Measurements from ENCODE around the gene DEFB132. TPM values are rescaled to one million over a fixed set of nuclear protein-coding genes. Genes with fewer than 3 reads are reported as not detected.

DEFB132 gene
- total RNA-seq, 1 experiment from 2014 or later = not detected

- DNase-seq (ENCODE audit: low read depth in 1 of 2, low spot score in 2 of 2) = peak; percentile 84 to 97
- peak within 1 kb of the TSS; percentile 97 for H3K27ac ChIP-seq
- H3K4me3 ChIP-seq = peak within 1 kb of the TSS; percentile 98
- no peaks in the 10 kb centered on the region for H3K27me3 ChIP-seq (replicated peaks)
- H3K4me1 ChIP-seq (replicated peaks) = peaks cover 33% of the 10 kb centered on the region
- H3K36me3 ChIP-seq = peaks cover 35% of the 10 kb centered on the region
- H3K9me3 ChIP-seq (replicated peaks) = peaks cover 3% of the 10 kb centered on the region; the same call in 1 of the 2 replicates
Observed at GRCh38 chr20:297098-297924, 39.8 kb downstream of the DEFB132 start, which contains the start of gene ZCCHC3. ZCCHC3 (plus strand) TSS chr20:297570; CDS start chr20:297587, 17 bp downstream.

- peaks cover 31% of the 10 kb centered on the region for H3K4me1 ChIP-seq (replicated peaks)
- peaks cover 3% of the 10 kb centered on the region; the same call in 1 of the 2 replicates for H3K9me3 ChIP-seq (replicated peaks)
- H3K27me3 ChIP-seq (replicated peaks) = no peaks in the 10 kb centered on the region
- H3K36me3 ChIP-seq = peaks cover 36% of the 10 kb centered on the region
- DNase-seq (ENCODE audit: low read depth in 1 of 2, low spot score in 2 of 2) = peak; percentile 72 to 73
- H3K4me3 ChIP-seq = peak overlapping the region; percentile 98
- peak overlapping the region; percentile 97 for H3K27ac ChIP-seq
Observed at GRCh38 chr20:297925-298775, 40.6 kb downstream of the DEFB132 start.

- H3K27me3 ChIP-seq (replicated peaks) = no peaks in the 10 kb centered on the region
- no peak overlapping the region for H3K27ac ChIP-seq
Observed at GRCh38 chr20:298776-299391, 41.4 kb downstream of the DEFB132 start.

GRCh38 chr20:300345-300990, 42.9 kb downstream of the DEFB132 start:
- H3K27ac ChIP-seq = no peak overlapping the region
- H3K27me3 ChIP-seq (replicated peaks) = no peaks in the 10 kb centered on the region
- H3K36me3 ChIP-seq = peaks cover 36% of the 10 kb centered on the region
- peaks cover 3% of the 10 kb centered on the region; the same call in 1 of the 2 replicates for H3K9me3 ChIP-seq (replicated peaks)
- peaks cover 31% of the 10 kb centered on the region for H3K4me1 ChIP-seq (replicated peaks)
- no peak for DNase-seq (ENCODE audit: low read depth in 1 of 2, low spot score in 2 of 2)
- H3K4me3 ChIP-seq = no peak overlapping the region

More at GRCh38 chr20:298776-299391, 41.4 kb downstream of the DEFB132 start:
- Histone ChIP-seq H3K9me3 (replicated peaks) (peaks cover 3% of the 10 kb centered on the region; the same call in 1 of the 2 replicates), H3K36me3 (peaks cover 36% of the 10 kb centered on the region), H3K4me1 (replicated peaks) (peaks cover 31% of the 10 kb centered on the region), H3K4me3 (peak overlapping the region; percentile 98)
- DNase-seq (ENCODE audit: low read depth in 1 of 2, low spot score in 2 of 2) = no peak

- Histone ChIP-seq H3K36me3 (peaks cover 36% of the 10 kb centered on the region), H3K4me1 (replicated peaks) (peaks cover 23% of the 10 kb centered on the region), H3K9me3 (replicated peaks) (peaks cover 3% of the 10 kb centered on the region; the same call in 1 of the 2 replicates), H3K4me3 (no peak overlapping the region), H3K27ac (no peak overlapping the region), H3K27me3 (replicated peaks) (no peaks in the 10 kb centered on the region)
- DNase-seq (ENCODE audit: low read depth in 1 of 2, low spot score in 2 of 2) = no peak
Observed at GRCh38 chr20:301886-302848, 44.6 kb downstream of the DEFB132 start.

GRCh38 chr20:305745-306144, 48.2 kb downstream of the DEFB132 start:
- H3K27ac ChIP-seq = no peak overlapping the region
- H3K27me3 ChIP-seq (replicated peaks) = no peaks in the 10 kb centered on the region
- peaks cover 19% of the 10 kb centered on the region for H3K4me1 ChIP-seq (replicated peaks)
- no peaks in the 10 kb centered on the region for H3K9me3 ChIP-seq (replicated peaks)
- no peak for DNase-seq (ENCODE audit: low read depth in 1 of 2, low spot score in 2 of 2)
- no peak overlapping the region for H3K4me3 ChIP-seq
- H3K36me3 ChIP-seq = peaks cover 4% of the 10 kb centered on the region

- H3K27me3 ChIP-seq (replicated peaks) = no peaks in the 10 kb centered on the region
- peaks cover 15% of the 10 kb centered on the region for H3K4me1 ChIP-seq (replicated peaks)
- H3K9me3 ChIP-seq (replicated peaks) = no peaks in the 10 kb centered on the region
- H3K27ac ChIP-seq = no peak overlapping the region
- H3K36me3 ChIP-seq = no peaks in the 10 kb centered on the region
- DNase-seq (ENCODE audit: low read depth in 1 of 2, low spot score in 2 of 2) = no peak
- H3K4me3 ChIP-seq = no peak overlapping the region
Observed at GRCh38 chr20:308427-309038, 51.0 kb downstream of the DEFB132 start.

- Histone ChIP-seq H3K27ac (peak overlapping the region; percentile 93), H3K4me3 (peak overlapping the region; percentile 36), H3K4me1 (replicated peaks) (peaks cover 23% of the 10 kb centered on the region), H3K9me3 (replicated peaks) (no peaks in the 10 kb centered on the region), H3K36me3 (no peaks in the 10 kb centered on the region), H3K27me3 (replicated peaks) (no peaks in the 10 kb centered on the region)
- DNase-seq (ENCODE audit: low read depth in 1 of 2, low spot score in 2 of 2) = peak in 1 of 2 experiments; percentile 18
Observed at GRCh38 chr20:309306-309840, 51.8 kb downstream of the DEFB132 start.

GRCh38 chr20:309841-310644, 52.5 kb downstream of the DEFB132 start:
- peak; percentile 78 to 96 for DNase-seq (ENCODE audit: low read depth in 1 of 2, low spot score in 2 of 2)
- Histone ChIP-seq H3K36me3 (no peaks in the 10 kb centered on the region), H3K4me1 (replicated peaks) (peaks cover 23% of the 10 kb centered on the region), H3K9me3 (replicated peaks) (no peaks in the 10 kb centered on the region), H3K27ac (peak overlapping the region; percentile 93), H3K27me3 (replicated peaks) (no peaks in the 10 kb centered on the region), H3K4me3 (peak overlapping the region; percentile 36)

GRCh38 chr20:310645-311044, 53.1 kb downstream of the DEFB132 start:
- Histone ChIP-seq H3K4me1 (replicated peaks) (peaks cover 23% of the 10 kb centered on the region), H3K4me3 (no peak overlapping the region; the same call in 1 of the 2 replicates), H3K36me3 (no peaks in the 10 kb centered on the region), H3K9me3 (replicated peaks) (no peaks in the 10 kb centered on the region), H3K27me3 (replicated peaks) (no peaks in the 10 kb centered on the region), H3K27ac (no peak overlapping the region)
- no peak for DNase-seq (ENCODE audit: low read depth in 1 of 2, low spot score in 2 of 2)

Data from SJSA1 (cell line).